Muscle layer of colon (tissue), 2 donors: Measurements from ENCODE around the gene CPOX.
"Not testable (repeated sequence)": the region's sequence is repeated elsewhere in the genome, so short reads cannot be mapped to it uniquely, and the experiment has no call there.

Experiments used
- H3K27ac ChIP-seq: one replicate; pipeline ENCODE4 v1.7.0; 2013; ENCODE audit warnings: low read depth, mild to moderate bottlenecking, low read length, moderate library complexity
- H3K27me3 ChIP-seq, 2 donors: one replicate each; pipeline ENCODE4 v1.7.0; 2013; ENCODE audit warnings: low read length in 2 of 2, mild to moderate bottlenecking in 2 of 2; ENCODE audit not compliant: insufficient read depth in 2 of 2, control insufficient read depth in 1 of 2
- H3K36me3 ChIP-seq: one replicate; pipeline ENCODE4 v1.7.0; 2013; ENCODE audit warnings: mild to moderate bottlenecking, low read length; ENCODE audit not compliant: insufficient read depth
- H3K4me1 ChIP-seq: one replicate; pipeline ENCODE4 v1.7.0; 2013; ENCODE audit warnings: mild to moderate bottlenecking, low read length; ENCODE audit not compliant: insufficient read depth
- H3K4me3 ChIP-seq, 2 donors: one replicate each; pipeline ENCODE4 v1.7.0; 2013; ENCODE audit warnings: low read length in 2 of 2, low read depth in 1 of 2, mild to moderate bottlenecking in 1 of 2, moderate library complexity in 1 of 2
- H3K9ac ChIP-seq: one replicate; pipeline ENCODE4 v1.7.0; 2013; ENCODE audit warnings: low read length
- H3K9me3 ChIP-seq: one replicate; pipeline ENCODE4 v1.7.0; 2013; ENCODE audit warnings: mild to moderate bottlenecking, low read length
- donor health status: abdominal sarcoma.
- donor health status: Adenocarcinoma of cecum.

Gene CPOX

DNA sequence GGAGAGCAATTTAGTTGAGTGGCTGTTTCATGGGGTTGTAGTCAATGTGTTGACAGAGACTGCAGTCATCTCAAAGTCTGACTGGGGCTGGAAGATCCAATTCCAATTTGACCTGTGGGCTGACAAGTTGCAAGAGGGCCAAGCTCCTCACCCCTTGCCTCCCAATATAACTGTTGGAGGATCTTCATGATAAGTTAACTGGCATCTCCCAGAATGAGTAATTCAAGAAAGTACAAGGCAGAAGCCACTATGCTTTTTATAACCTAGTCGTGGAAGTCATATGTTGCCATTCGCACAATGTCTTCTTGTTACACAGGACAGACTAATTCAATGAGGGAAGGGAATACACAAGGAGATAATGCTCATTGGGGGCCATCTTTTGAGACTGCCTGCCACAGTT lies 32.5 kb downstream of the CPOX start:
- Histone ChIP-seq H3K4me1 (no peaks in the 10 kb centered on the region), H3K9me3 (no peaks in the 10 kb centered on the region), H3K4me3 (no peak overlapping the region), H3K27ac (no peak overlapping the region), H3K36me3 (no peaks in the 10 kb centered on the region), H3K27me3 (no peaks in the 10 kb centered on the region), H3K9ac (no peak overlapping the region)

GRCh38 chr3:98559769-98560168 lies 33.6 kb downstream of the CPOX start:
- not testable (repeated sequence) for H3K9ac ChIP-seq, H3K27ac ChIP-seq, H3K36me3 ChIP-seq, H3K27me3 ChIP-seq, H3K4me3 ChIP-seq, H3K9me3 ChIP-seq, H3K4me1 ChIP-seq

DNA sequence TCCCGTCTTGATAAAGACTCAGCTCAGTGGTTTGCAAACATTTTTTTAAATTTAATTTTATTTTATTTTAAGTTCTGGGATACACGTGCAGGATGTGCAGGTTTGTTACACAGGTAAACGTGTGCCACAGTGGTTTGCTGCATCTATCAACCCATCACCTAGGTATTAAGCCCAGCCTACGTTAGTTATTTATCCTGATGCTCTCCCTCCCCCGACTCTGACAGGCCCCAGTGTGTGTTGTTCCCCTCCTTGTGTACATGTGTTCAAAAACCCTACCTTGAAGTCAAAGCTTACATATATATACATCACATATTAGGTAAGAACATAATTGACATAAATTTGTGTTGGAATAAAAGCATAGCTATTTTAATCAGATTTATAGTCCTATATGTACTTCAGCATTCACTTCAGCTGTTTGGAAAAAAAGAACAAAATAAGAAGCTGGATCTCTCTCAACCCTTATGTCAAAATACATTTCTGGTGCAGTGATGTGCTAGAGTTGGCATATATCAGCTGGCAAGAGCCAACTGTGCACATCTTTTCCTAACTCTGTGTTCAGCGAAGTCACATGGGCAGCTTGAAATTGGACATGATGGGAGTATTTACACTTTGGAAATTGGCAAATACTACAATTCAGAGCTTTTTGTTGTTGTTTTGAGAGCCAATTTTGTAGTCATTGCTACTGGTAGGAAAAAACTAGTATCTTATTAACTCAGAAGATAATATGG lies 35.1 kb downstream of the CPOX start:
- Histone ChIP-seq H3K27me3 (no peaks in the 10 kb centered on the region), H3K9me3 (no peaks in the 10 kb centered on the region), H3K9ac (no peak overlapping the region), H3K27ac (no peak overlapping the region), H3K36me3 (no peaks in the 10 kb centered on the region), H3K4me3 (no peak overlapping the region), H3K4me1 (no peaks in the 10 kb centered on the region)

DNA sequence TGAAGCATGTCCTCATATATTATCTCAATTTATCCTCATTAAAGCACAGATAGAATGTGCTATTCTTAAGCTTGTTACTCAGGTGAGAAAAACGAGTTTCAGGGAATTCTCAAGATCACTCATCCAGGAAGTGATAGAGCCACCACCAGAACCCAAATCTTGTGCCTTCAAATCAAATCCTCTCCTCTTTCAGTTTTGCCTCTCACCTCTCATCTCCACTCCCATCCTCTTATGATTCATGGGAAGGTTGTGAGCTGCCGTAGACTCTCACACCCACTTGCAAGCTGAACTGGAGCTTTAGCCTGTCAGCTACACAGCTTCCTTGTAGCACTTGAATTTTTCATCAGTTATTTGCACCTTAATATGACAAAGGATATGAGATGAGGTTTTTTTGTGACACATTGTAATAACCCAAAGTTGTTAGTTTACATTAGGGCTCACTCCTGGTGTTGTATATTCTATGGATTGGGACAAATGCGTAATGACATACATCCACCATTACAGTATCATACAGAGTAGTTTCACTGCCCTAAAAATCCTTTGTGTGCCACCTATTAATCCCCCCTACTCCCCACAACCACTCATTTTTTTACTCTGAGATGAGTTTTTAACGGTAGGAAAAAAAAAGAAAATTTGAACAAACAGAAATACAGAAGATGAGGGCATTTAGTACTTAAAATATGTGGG lies 35.9 kb downstream of the CPOX start:
- no peak overlapping the region for H3K9ac ChIP-seq
- H3K9me3 ChIP-seq, result no peaks in the 10 kb centered on the region
- no peak overlapping the region for H3K4me3 ChIP-seq
- no peaks in the 10 kb centered on the region for H3K4me1 ChIP-seq
- no peaks in the 10 kb centered on the region for H3K27me3 ChIP-seq
- no peaks in the 10 kb centered on the region for H3K36me3 ChIP-seq
- H3K27ac ChIP-seq, result no peak overlapping the region

DNA sequence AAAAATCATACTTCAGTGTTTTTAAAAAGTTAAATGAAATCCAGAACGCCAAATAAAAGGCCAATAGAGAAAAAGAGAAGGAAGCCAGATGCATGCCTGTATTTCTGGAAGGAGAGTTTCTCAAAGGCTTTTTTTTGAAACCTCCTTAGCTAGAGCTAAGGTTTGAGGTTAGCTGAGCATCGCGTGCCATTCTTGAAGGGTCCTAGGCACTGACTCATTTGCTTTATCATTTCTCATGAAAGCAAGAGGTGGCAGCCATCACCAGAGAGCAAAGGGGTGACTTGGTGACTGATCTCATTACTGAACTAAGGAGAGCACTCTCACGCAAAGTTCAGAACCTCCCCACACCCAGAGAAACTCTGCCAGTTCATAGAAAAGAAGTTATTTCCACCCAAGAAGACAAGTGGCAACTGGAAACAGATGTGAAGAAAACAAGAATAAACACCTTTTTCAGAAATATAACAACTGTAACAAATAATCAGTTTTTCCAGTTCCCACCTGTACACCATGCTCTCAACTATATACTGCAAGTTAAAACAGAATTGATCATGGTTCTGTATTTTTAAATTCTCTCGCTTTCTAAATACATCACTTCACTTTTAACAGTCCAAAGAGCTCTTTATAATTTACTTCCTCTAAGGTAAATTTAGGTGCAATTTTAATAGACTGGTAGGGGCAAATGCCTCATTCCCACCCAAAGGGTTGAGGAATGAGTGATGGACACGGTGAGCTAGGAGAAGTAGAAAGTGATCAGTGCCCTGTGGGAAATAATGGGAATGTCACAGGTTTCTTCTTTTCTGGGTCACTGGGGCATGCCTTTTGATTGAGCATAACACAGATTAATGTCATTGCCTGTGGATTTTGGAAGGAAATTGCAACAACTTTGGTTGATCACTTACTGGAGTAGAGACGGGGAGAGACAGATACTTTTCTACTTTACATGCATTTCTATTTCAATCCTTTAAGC lies 37.0 kb downstream of the CPOX start:
- Histone ChIP-seq H3K36me3 (no peaks in the 10 kb centered on the region), H3K27ac (no peak overlapping the region), H3K27me3 (no peaks in the 10 kb centered on the region), H3K9ac (no peak overlapping the region), H3K4me1 (no peaks in the 10 kb centered on the region), H3K4me3 (no peak overlapping the region), H3K9me3 (no peaks in the 10 kb centered on the region)

DNA sequence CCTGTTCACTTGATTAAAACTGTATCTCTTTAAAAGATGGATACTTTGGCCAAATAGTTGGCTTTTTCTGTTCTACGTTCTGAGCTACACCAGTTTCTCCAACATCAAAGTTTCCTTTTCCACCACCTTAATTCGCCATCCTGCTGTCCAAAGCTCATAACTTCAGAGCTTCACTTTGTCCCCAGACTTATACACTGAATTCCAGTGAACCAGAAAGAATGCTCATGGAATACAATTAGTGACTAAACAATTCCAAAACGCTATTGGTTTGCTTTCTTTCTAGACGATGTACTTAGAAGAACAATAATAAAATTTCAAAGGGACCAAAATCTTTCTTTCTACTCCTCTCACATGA lies 38.4 kb downstream of the CPOX start:
- Histone ChIP-seq H3K9ac (no peak overlapping the region), H3K4me1 (no peaks in the 10 kb centered on the region), H3K4me3 (no peak overlapping the region), H3K9me3 (no peaks in the 10 kb centered on the region), H3K27ac (no peak overlapping the region), H3K36me3 (no peaks in the 10 kb centered on the region), H3K27me3 (no peaks in the 10 kb centered on the region)

DNA sequence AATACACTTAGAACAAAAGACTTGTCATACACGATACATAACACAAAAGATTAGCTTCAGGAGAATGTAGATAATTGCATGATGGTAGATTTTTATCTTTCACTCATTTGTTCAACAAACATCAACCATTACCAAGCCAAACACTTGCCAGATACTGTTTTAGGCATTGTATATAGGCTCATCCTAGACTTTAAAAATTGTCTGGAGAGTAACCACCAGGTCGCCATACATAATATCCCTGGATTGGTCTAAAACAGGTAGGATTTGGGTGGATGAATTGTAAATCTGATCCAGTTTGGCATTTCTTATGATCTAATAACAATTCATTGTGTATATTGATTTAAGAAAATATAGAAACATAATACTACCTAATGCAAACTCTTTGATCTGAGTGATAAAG lies 38.8 kb downstream of the CPOX start:
- Histone ChIP-seq H3K4me1 (no peaks in the 10 kb centered on the region), H3K9me3 (no peaks in the 10 kb centered on the region), H3K4me3 (no peak overlapping the region), H3K36me3 (no peaks in the 10 kb centered on the region), H3K27ac (no peak overlapping the region), H3K9ac (no peak overlapping the region), H3K27me3 (no peaks in the 10 kb centered on the region)

DNA sequence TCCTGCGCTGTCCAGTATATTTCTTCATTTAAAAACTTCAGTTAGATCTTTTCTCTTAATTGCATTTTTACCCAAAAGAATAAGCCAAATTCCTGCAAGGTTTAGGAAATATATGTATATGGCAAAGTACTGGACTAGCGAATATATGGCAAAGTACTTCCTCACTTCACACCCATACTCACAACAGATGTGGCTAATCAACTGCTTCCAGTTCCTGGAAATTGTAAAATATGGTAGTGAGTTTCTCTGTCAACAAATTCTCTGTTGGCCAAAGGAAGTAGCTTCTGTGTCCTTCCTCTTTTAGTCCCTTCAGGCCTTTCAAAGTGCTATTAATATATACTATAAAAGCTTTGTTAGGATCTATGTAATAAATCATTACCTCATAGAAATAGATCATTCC lies 39.7 kb downstream of the CPOX start:
- Histone ChIP-seq H3K4me3 (no peak overlapping the region), H3K36me3 (no peaks in the 10 kb centered on the region), H3K27me3 (no peaks in the 10 kb centered on the region), H3K4me1 (no peaks in the 10 kb centered on the region), H3K9me3 (no peaks in the 10 kb centered on the region), H3K27ac (no peak overlapping the region), H3K9ac (no peak overlapping the region)

DNA sequence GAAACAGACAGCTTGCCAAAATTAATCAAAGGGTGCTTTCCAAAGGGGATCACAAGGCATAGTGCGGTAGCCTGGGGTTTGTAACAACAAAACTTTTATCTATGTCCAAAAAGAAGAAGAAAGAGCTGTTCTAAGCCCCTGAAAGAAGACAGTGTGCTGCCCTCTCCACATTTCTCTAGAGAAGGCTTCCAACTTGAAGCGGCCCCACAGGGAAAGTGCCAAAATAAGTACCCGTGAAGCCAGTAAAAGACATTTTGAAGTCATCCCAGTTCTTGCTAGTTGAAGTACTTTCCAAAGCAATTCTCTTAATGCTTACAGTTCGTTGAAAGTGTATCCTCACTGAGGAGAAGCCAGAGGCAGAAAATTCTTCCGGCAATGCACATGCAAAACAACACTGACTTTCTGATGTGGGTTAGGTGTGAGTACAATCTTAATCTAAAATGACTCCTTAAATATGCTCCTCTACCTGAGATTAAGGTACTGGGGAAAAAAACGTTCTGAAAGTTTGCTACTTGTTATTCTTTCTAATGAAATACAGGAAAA lies 40.3 kb downstream of the CPOX start:
- no peaks in the 10 kb centered on the region for H3K27me3 ChIP-seq
- no peaks in the 10 kb centered on the region for H3K9me3 ChIP-seq
- no peak overlapping the region for H3K27ac ChIP-seq
- no peaks in the 10 kb centered on the region for H3K4me1 ChIP-seq
- H3K4me3 ChIP-seq, result no peak overlapping the region
- no peaks in the 10 kb centered on the region for H3K36me3 ChIP-seq
- H3K9ac ChIP-seq, result no peak overlapping the region

GRCh38 chr3:98552232-98553020 lies 41.0 kb downstream of the CPOX start:
- Histone ChIP-seq H3K4me3 (no peak overlapping the region), H3K27me3 (no peaks in the 10 kb centered on the region), H3K9ac (no peak overlapping the region), H3K4me1 (no peaks in the 10 kb centered on the region), H3K36me3 (no peaks in the 10 kb centered on the region), H3K27ac (no peak overlapping the region), H3K9me3 (no peaks in the 10 kb centered on the region)

GRCh38 chr3:98551754-98552153 lies 41.7 kb downstream of the CPOX start:
- H3K27ac ChIP-seq, result no peak overlapping the region
- H3K36me3 ChIP-seq, result no peaks in the 10 kb centered on the region
- no peak overlapping the region for H3K9ac ChIP-seq
- H3K27me3 ChIP-seq, result no peaks in the 10 kb centered on the region
- H3K4me1 ChIP-seq, result no peaks in the 10 kb centered on the region
- no peak overlapping the region for H3K4me3 ChIP-seq
- H3K9me3 ChIP-seq, result no peaks in the 10 kb centered on the region
